A673 (cell line): ENCODE data around the gene NHS. TPM values are rescaled to one million over a fixed set of nuclear protein-coding genes. Genes with fewer than 3 reads are reported as not detected.

Experiments
- BruUV-seq: library from RNA; stranded (reverse); fragments of 400-500 nt; replicated peaks from 2 replicates; lab custom pipeline; 2021; lab: Mats Ljungman, UMichigan
- CTCF ChIA-PET: fragments of 300-600 bp; sonication (Branson Sonifier 250); formaldehyde crosslinking; loops from one replicate; lab custom pipeline; 2022; ENCODE audit warnings: antibody characterized with exemption; lab: Charles Lee
- POLR2A ChIA-PET: fragments of 300-600 bp; sonication (Branson Sonifier 250); formaldehyde crosslinking; loops from one replicate; lab custom pipeline; 2022; ENCODE audit warnings: antibody characterized with exemption; ENCODE audit not compliant: low non-redundant PET; lab: Charles Lee
- DNase-seq: peaks from one replicate; pipeline ENCODE4 v3.0.0-alpha.2; 2015; ENCODE audit warnings: low spot score
- H3K27ac ChIP-seq: fragments of 200-600 bp; sonication (generic); 2 replicates; pipeline ENCODE4 v1.5.1; 2016; ENCODE audit warnings: mixed run types, low read depth, mild to moderate bottlenecking, mixed read lengths, antibody characterized with exemption, low read length; ENCODE audit not compliant: poor library complexity, severe bottlenecking
- H3K27me3 ChIP-seq: fragments of 200-600 bp; sonication (generic); replicated peaks from 2 replicates; pipeline ENCODE4 v1.6.1; 2017; ENCODE audit warnings: mixed run types, low read depth, mild to moderate bottlenecking, mixed read lengths, antibody characterized with exemption, low read length; ENCODE audit not compliant: insufficient read depth, poor library complexity
- H3K36me3 ChIP-seq: fragments of 200-600 bp; sonication (generic); 2 replicates; pipeline ENCODE4 v1.6.1; 2016; ENCODE audit warnings: mixed run types, mild to moderate bottlenecking, mixed read lengths, antibody characterized with exemption, low read length; ENCODE audit not compliant: insufficient read depth, poor library complexity, severe bottlenecking
- H3K4me1 ChIP-seq: fragments of 200-600 bp; sonication (generic); 2 replicates; pipeline ENCODE4 v1.6.1; 2017; ENCODE audit warnings: mixed run types, mild to moderate bottlenecking, mixed read lengths, antibody characterized with exemption, low read length; ENCODE audit not compliant: insufficient read depth, poor library complexity, severe bottlenecking
- H3K4me3 ChIP-seq: fragments of 200-600 bp; sonication (generic); 2 replicates; pipeline ENCODE4 v1.5.1; 2016; ENCODE audit warnings: low read depth, mixed run types, mild to moderate bottlenecking, mixed read lengths, low read length; ENCODE audit not compliant: poor library complexity, severe bottlenecking
- H3K9me3 ChIP-seq: fragments of 200-600 bp; sonication (generic); 2 replicates; pipeline ENCODE4 v1.6.1; 2016; ENCODE audit warnings: mixed run types, low read depth, mild to moderate bottlenecking, mixed read lengths, antibody characterized with exemption, low read length; ENCODE audit not compliant: poor library complexity, severe bottlenecking
- EZH2 ChIP-seq: fragments of 200-600 bp; sonication (generic); IDR thresholded peaks from 2 replicates; pipeline ENCODE4 v1.6.1; 2017; ENCODE audit warnings: borderline replicate concordance, low read depth, mild to moderate bottlenecking, mixed read lengths, antibody characterized with exemption, low read length; ENCODE audit not compliant: poor library complexity, severe bottlenecking
- intact Hi-C: fragments of 100-400 bp; cut with micrococcal nuclease; formaldehyde crosslinking; loops from one replicate; pipeline ENCODE4 v1.10.0; 2022; ENCODE audit not compliant: unreplicated experiment
- total RNA-seq: library from RNA; stranded (reverse); gene quantifications from 2 replicates; pipeline ENCODE4 v1.2.3, GENCODE V29; 2021
- TF ChIP-seq, protein P1 (sequence below): fragments of 300-800, 200-600 bp; sonication (generic); conservative IDR thresholded peaks from 2 replicates; pipeline ENCODE4 v1.5.1; 2017; ENCODE audit warnings: low read depth, mild to moderate bottlenecking, antibody characterized with exemption, low read length, moderate library complexity, mixed read lengths

Gene NHS
- total RNA-seq, 1 experiment from 2014 or later = 0.37 TPM

DNA sequence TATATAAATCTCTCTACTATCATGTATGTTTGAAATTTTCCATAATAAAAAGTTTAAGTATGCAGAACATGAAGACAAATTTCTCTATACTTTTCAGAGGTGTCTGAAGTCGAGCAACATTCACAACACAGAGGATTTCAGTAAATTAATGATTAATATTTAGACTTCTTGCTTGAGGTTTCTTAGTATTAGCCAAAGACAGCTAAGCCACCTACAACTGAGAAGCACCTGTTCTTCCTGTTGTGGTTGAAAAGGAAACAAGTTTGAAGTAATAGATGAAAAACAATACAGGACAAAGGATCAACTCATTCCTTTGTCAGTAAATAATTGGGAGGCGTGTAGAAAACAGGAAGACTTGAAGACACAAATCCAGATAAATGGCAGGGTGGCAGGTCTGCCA lies 383.4 kb downstream of the NHS start:
- no peaks in the 10 kb centered on the region for H3K4me1 ChIP-seq
- no peak overlapping the region for H3K4me3 ChIP-seq
- no TSS peak for BruUV-seq
- H3K36me3 ChIP-seq = peaks cover 3% of the 10 kb centered on the region
- no peak for DNase-seq
- intact Hi-C loops = no loop called here
- ChIA-PET POLR2A (no interaction called here), CTCF (no interaction called here)
- no peak for TF ChIP-seq EZH2
- TF ChIP-seq, protein P1, sequence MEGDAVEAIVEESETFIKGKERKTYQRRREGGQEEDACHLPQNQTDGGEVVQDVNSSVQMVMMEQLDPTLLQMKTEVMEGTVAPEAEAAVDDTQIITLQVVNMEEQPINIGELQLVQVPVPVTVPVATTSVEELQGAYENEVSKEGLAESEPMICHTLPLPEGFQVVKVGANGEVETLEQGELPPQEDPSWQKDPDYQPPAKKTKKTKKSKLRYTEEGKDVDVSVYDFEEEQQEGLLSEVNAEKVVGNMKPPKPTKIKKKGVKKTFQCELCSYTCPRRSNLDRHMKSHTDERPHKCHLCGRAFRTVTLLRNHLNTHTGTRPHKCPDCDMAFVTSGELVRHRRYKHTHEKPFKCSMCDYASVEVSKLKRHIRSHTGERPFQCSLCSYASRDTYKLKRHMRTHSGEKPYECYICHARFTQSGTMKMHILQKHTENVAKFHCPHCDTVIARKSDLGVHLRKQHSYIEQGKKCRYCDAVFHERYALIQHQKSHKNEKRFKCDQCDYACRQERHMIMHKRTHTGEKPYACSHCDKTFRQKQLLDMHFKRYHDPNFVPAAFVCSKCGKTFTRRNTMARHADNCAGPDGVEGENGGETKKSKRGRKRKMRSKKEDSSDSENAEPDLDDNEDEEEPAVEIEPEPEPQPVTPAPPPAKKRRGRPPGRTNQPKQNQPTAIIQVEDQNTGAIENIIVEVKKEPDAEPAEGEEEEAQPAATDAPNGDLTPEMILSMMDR = no peak
- no peaks in the 10 kb centered on the region for H3K9me3 ChIP-seq
- no peak overlapping the region for H3K27ac ChIP-seq
- H3K27me3 ChIP-seq = no peaks in the 10 kb centered on the region

DNA sequence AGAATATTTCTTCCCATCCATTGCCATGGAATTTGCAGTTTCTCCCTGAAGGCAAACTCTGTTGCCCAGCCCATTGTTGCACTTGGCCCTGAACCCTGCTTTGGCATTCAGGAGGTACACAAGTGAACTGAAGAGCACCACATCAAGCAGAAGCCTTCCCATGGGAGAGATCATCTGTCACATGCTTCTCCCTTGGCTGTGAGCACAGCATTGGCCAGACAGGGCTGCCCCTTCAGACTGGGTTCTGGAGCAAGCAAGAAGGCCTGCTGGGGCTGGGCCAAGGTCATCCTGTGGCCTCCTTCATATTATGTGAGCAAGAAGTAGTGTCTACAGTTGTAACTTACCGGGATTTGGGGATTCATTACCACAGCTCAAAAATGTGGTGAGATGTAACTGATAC lies 385.0 kb downstream of the NHS start:
- ChIA-PET CTCF (no interaction called here), POLR2A (no interaction called here)
- no peaks in the 10 kb centered on the region for H3K27me3 ChIP-seq
- H3K27ac ChIP-seq = no peak overlapping the region
- no peak overlapping the region for H3K4me3 ChIP-seq
- intact Hi-C loops = no loop called here
- BruUV-seq = no TSS peak
- no peaks in the 10 kb centered on the region for H3K4me1 ChIP-seq
- DNase-seq = no peak
- H3K36me3 ChIP-seq = no peaks in the 10 kb centered on the region
- TF ChIP-seq, protein P1 = no peak
- no peak for TF ChIP-seq EZH2
- no peaks in the 10 kb centered on the region for H3K9me3 ChIP-seq

DNA sequence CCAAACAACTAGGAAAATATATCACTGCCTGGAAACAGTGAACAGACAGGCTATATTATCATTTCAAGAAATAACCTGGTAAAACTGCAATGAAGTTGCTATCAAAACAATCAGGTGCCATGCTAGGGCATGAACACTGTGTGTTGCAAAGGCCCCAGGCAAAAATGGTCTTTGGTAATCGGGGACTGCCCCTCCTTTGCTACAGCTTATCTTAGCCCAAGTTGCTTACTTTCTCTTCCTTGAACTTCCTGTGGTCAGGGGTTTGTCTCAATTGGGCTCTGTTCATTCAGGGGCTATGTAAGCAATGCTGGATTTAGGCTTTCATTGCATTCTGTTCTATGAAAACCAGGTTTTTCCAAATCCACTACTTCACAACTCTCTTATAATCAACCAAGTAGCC lies 392.7 kb downstream of the NHS start:
- POLR2A ChIA-PET = no interaction called here
- intact Hi-C loops = no loop called here
- no TSS peak for BruUV-seq
- Histone ChIP-seq H3K27ac (no peak overlapping the region), H3K9me3 (no peaks in the 10 kb centered on the region), H3K4me3 (no peak overlapping the region), H3K4me1 (no peaks in the 10 kb centered on the region), H3K27me3 (peaks cover 16% of the 10 kb centered on the region), H3K36me3 (no peaks in the 10 kb centered on the region)
- DNase-seq = no peak
- no peak for TF ChIP-seq EZH2
- TF ChIP-seq, protein P1 = no peak
- CTCF ChIA-PET = interaction anchor here (0.6 kb wide), 1 partner anchor 611 kb away, joined by 3 read pairs; no protein-coding TSS in a partner anchor
